C4-2B (cell line): Measurements from ENCODE around the gene ZBTB14.

Experiments
- H3K27ac ChIP-seq: fragments of 450-650 bp; 2 replicates; pipeline ENCODE4 v1.5.1; 2017
- CTCF ChIP-seq: fragments of 450-650 bp; conservative IDR thresholded peaks from 2 replicates; pipeline ENCODE4 v1.5.1; 2017; ENCODE audit warnings: mild to moderate bottlenecking
- ZFX ChIP-seq: fragments of 450-650 bp; IDR thresholded peaks from 2 replicates; pipeline ENCODE4 v1.6.1; 2017

ZBTB14 gene

DNA sequence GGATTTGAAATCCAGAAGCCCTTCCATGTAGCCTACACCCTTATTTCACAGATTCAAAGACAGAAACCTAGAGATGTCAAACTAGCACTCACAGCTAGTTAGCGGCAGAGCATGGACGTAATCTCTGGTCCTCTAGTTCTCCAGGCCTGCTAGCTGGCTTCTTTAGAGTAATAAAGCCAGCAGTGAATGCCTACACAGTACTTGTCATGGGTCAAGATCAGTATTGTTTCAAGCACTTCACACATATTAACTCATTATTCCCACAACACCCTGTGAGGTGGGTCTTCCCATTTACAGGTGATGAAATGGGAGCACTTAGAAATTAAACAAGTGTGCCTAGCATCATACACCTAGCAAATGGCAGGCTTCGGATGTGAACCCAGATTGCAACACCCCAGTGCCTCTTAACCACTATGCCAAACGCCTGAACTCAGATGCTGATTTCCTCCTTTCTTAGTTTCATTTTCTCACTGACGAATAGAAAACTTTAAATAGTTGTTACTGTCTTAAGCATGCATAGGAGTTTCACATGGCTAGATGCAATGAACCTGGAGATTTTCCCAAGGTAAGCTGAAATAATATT is 14.5 kb upstream of the ZBTB14 start:
- no peak overlapping the region for H3K27ac ChIP-seq
- TF ChIP-seq CTCF (no peak), ZFX (no peak)

- TF ChIP-seq ZFX, result no peak
- no peak for TF ChIP-seq CTCF
- H3K27ac ChIP-seq, result no peak overlapping the region
Observed at GRCh38 chr18:5305835-5306234, 10.3 kb upstream of the ZBTB14 start.

- no peak for TF ChIP-seq CTCF
- no peak for TF ChIP-seq ZFX
- no peak overlapping the region for H3K27ac ChIP-seq
Observed at GRCh38 chr18:5304232-5304631, 8.7 kb upstream of the ZBTB14 start.

DNA sequence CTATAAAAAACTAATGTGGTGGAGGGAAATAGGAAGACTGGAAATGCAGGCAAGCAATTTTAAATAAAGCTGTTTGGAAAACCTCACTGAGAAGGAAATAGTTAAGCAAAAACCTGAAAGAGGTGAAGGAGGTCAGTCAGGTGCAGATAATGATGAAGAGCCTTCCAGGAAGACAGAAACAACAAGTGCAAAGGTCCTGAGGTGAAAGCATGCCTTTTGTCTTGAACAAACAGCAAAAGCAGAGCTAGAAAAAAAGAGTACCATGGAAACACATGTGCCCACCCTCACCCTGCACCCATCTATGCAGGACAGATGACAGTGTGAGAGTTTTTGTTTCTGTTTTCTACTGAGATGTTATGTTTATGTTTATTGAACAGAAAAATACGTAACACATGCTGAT is 8.1 kb upstream of the ZBTB14 start:
- no peak for TF ChIP-seq CTCF
- TF ChIP-seq ZFX, result no peak
- no peak overlapping the region for H3K27ac ChIP-seq

DNA sequence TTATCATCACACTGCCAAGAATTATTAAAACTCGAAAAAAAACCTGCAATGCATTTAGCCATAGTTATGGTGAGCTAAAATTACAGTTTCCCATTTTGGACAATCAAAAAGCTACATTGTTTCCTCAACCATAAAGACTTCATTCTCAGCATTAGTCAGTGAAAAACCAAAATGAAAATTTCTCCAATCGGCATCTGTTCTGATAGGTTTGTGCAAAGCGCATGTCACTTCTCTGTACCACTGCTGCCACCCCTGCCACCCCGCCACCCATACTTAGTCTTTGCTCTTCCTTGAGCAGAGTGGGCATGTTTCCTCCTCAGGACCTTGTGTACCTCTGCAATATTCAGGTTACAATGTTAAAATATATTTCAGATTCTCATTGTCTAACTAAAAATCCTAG is 7.1 kb upstream of the ZBTB14 start:
- H3K27ac ChIP-seq, result no peak overlapping the region
- no peak for TF ChIP-seq ZFX

GRCh38 chr18:5300476-5301010 is 5.0 kb upstream of the ZBTB14 start:
- TF ChIP-seq ZFX (no peak), CTCF (no peak)
- no peak overlapping the region for H3K27ac ChIP-seq

DNA sequence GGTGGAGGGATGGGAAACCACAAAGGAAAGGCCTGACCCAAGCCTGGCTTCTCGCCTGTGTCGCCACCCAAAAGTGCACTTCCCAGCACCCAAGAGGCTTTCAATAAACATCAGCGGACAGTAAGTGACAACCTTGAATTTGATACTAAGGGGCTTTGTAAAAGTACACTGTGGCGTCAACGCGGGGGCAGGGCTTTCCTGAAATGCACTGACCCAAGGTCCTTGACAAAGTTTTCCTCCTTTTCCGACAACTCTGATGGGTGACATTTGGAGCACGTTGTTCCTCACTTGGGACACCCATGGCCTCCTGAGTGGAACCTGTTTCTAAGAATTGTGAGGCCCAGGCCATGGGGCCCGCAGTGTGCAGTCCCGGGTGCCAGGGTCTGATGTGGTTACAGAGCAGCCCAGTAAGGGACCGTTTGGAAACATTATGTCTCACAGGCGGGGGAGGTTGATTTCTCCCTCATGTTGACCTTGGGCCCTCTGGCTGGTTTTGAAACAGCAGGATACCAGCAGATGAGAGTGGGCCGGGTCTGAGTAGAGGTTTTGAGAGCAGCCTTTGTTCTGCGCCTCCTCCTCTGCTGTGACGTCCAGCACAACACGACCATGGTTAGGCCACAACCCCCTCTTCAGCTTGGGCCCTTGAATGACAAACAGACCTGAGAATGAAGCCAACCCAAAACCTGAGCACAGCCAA is 2.8 kb upstream of the ZBTB14 start:
- TF ChIP-seq CTCF (no peak), ZFX (no peak)

GRCh38 chr18:5297597-5297996 is 2.1 kb upstream of the ZBTB14 start:
- TF ChIP-seq CTCF (no peak), ZFX (no peak)
- no peak overlapping the region for H3K27ac ChIP-seq

More for the DNA sequence above, 2.8 kb upstream of the ZBTB14 start:
- no peak overlapping the region for H3K27ac ChIP-seq
